ENCODE data around the gene ENPP4. TPM values are rescaled to one million over a fixed set of nuclear protein-coding genes. Genes with fewer than 3 reads are reported as not detected.

Gene ENPP4
- total RNA-seq, 1 donor = 6.5 TPM

DNA sequence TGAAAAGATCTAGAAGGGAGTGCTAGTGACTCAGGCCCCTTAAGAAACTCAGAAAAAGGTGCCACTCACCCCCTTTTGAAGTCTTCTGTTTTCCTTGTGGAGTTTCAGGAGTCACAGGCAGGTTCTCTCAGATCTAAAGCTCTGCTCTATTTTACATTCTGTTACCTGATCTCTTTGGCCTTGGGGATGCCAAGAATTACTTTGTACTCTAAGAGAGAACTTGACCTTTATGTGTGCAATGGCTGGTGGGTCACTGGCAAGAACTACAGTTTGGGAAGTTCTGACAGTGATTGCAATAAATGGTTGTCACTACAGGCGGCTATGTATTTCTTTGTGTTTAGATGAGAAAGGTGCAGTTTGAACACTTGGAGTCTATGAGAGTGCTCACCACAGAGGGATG lies 24.2 kb upstream of the ENPP4 start:
- Histone ChIP-seq H3K36me3 (ENCODE audit: insufficient read depth, low read length) (no peaks in the 10 kb centered on the region), H4K20me1 (ENCODE audit: insufficient read depth, low read length) (no peaks in the 10 kb centered on the region), H3K4me3 (ENCODE audit: insufficient read depth, low read length) (no peak overlapping the region), H3K79me2 (ENCODE audit: insufficient read depth, low read length) (no peaks in the 10 kb centered on the region), H2AFZ (ENCODE audit: low read length) (no peak overlapping the region), H3K4me2 (ENCODE audit: insufficient read depth, low read length) (no peak overlapping the region), H3K9me3 (ENCODE audit: low read depth, low read length) (peaks cover 2% of the 10 kb centered on the region), H3K4me1 (ENCODE audit: insufficient read depth, low read length) (no peaks in the 10 kb centered on the region), H3K27me3 (ENCODE audit: insufficient read depth, low read length) (no peaks in the 10 kb centered on the region), H3K27ac (ENCODE audit: low read depth, low read length) (no peak overlapping the region)
- TF ChIP-seq, protein P1, sequence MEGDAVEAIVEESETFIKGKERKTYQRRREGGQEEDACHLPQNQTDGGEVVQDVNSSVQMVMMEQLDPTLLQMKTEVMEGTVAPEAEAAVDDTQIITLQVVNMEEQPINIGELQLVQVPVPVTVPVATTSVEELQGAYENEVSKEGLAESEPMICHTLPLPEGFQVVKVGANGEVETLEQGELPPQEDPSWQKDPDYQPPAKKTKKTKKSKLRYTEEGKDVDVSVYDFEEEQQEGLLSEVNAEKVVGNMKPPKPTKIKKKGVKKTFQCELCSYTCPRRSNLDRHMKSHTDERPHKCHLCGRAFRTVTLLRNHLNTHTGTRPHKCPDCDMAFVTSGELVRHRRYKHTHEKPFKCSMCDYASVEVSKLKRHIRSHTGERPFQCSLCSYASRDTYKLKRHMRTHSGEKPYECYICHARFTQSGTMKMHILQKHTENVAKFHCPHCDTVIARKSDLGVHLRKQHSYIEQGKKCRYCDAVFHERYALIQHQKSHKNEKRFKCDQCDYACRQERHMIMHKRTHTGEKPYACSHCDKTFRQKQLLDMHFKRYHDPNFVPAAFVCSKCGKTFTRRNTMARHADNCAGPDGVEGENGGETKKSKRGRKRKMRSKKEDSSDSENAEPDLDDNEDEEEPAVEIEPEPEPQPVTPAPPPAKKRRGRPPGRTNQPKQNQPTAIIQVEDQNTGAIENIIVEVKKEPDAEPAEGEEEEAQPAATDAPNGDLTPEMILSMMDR (IDR thresholded peaks at IDR 0.05; ENCODE audit: extremely low read depth, low read depth, low read length) = no peak
- no peak for DNase-seq (ENCODE audit: insufficient read length, low spot score, missing footprints)

DNA sequence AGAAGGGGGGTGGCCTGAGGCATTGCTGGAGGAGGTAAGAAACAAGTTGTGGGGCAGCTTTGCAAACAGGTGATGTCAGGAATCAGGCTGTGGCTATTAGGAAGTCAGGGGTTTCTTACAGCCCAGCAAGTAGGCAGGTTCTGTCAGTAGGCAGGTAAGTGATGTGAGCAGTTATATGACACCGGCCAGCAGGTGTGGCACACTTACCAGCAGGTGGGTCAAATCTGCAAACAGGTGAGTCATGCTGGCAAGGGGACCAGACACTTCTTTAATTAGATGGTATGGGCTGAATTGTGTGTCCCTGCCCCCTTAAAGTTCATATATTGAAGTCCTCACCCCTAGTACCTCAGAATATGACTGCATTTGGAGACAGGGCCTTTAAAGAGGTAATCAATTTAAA lies 16.4 kb upstream of the ENPP4 start:
- TF ChIP-seq, protein P1 (IDR thresholded peaks at IDR 0.05; ENCODE audit: extremely low read depth, low read depth, low read length) = no peak
- H3K79me2 ChIP-seq (ENCODE audit: insufficient read depth, low read length) = no peaks in the 10 kb centered on the region
- H2AFZ ChIP-seq (ENCODE audit: low read length) = no peak overlapping the region
- DNase-seq (ENCODE audit: insufficient read length, low spot score, missing footprints) = no peak
- H3K4me1 ChIP-seq (ENCODE audit: insufficient read depth, low read length) = no peaks in the 10 kb centered on the region
- H3K27ac ChIP-seq (ENCODE audit: low read depth, low read length) = no peak overlapping the region
- H3K36me3 ChIP-seq (ENCODE audit: insufficient read depth, low read length) = no peaks in the 10 kb centered on the region
- no peaks in the 10 kb centered on the region for H3K9me3 ChIP-seq (ENCODE audit: low read depth, low read length)
- no peak overlapping the region for H3K4me3 ChIP-seq (ENCODE audit: insufficient read depth, low read length)
- no peak overlapping the region for H3K4me2 ChIP-seq (ENCODE audit: insufficient read depth, low read length)
- no peaks in the 10 kb centered on the region for H4K20me1 ChIP-seq (ENCODE audit: insufficient read depth, low read length)
- H3K27me3 ChIP-seq (ENCODE audit: insufficient read depth, low read length) = no peaks in the 10 kb centered on the region

GRCh38 chr6:46115634-46116033 lies 14.2 kb upstream of the ENPP4 start:
- Histone ChIP-seq H3K27ac (ENCODE audit: low read depth, low read length) (no peak overlapping the region), H3K9me3 (ENCODE audit: low read depth, low read length) (no peaks in the 10 kb centered on the region), H2AFZ (ENCODE audit: low read length) (no peak overlapping the region), H3K4me2 (ENCODE audit: insufficient read depth, low read length) (no peak overlapping the region), H3K27me3 (ENCODE audit: insufficient read depth, low read length) (no peaks in the 10 kb centered on the region), H4K20me1 (ENCODE audit: insufficient read depth, low read length) (no peaks in the 10 kb centered on the region), H3K4me3 (ENCODE audit: insufficient read depth, low read length) (no peak overlapping the region), H3K79me2 (ENCODE audit: insufficient read depth, low read length) (no peaks in the 10 kb centered on the region), H3K36me3 (ENCODE audit: insufficient read depth, low read length) (no peaks in the 10 kb centered on the region), H3K4me1 (ENCODE audit: insufficient read depth, low read length) (no peaks in the 10 kb centered on the region)
- no peak for DNase-seq (ENCODE audit: insufficient read length, low spot score, missing footprints)
- TF ChIP-seq, protein P1 (IDR thresholded peaks at IDR 0.05; ENCODE audit: extremely low read depth, low read depth, low read length) = no peak

DNA sequence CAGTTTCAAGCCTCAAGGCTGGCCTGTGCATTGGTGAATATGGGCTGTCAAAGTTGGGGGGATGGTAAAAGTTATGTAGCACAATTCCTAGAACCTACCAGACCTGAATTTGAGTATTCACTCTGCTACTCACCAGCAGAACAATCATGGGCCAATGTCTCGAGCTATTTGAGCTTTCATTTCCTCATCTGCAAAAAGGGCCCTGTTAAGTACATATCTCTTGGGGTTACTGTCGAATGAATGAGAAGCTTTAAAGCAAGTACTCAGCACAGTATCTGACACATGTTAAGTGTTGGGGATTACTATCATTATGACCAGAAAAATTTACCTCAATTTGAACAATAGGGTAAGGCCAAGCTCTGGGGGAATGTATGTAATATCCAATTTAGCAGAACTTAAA lies 13.5 kb upstream of the ENPP4 start:
- Histone ChIP-seq H3K27ac (ENCODE audit: low read depth, low read length) (no peak overlapping the region), H3K4me1 (ENCODE audit: insufficient read depth, low read length) (no peaks in the 10 kb centered on the region), H2AFZ (ENCODE audit: low read length) (no peak overlapping the region), H3K79me2 (ENCODE audit: insufficient read depth, low read length) (no peaks in the 10 kb centered on the region), H3K36me3 (ENCODE audit: insufficient read depth, low read length) (no peaks in the 10 kb centered on the region), H4K20me1 (ENCODE audit: insufficient read depth, low read length) (no peaks in the 10 kb centered on the region), H3K4me2 (ENCODE audit: insufficient read depth, low read length) (no peak overlapping the region), H3K9me3 (ENCODE audit: low read depth, low read length) (no peaks in the 10 kb centered on the region), H3K4me3 (ENCODE audit: insufficient read depth, low read length) (no peak overlapping the region), H3K27me3 (ENCODE audit: insufficient read depth, low read length) (no peaks in the 10 kb centered on the region)
- no peak for DNase-seq (ENCODE audit: insufficient read length, low spot score, missing footprints)
- TF ChIP-seq, protein P1 (IDR thresholded peaks at IDR 0.05; ENCODE audit: extremely low read depth, low read depth, low read length) = no peak
